RPMI8226 (cell line): Measurements from ENCODE around the gene MAP3K12.

Experiments
- DNase-seq: peaks from one replicate; pipeline ENCODE4 v3.0.0-alpha.2; 2015

MAP3K12 gene

GRCh38 chr12:53430116-53430515, 69.1 kb downstream of the MAP3K12 start:
- no peak for DNase-seq
